Thyroid gland (tissue), 4 donors: ENCODE data around the gene COQ4. TPM values are rescaled to one million over a fixed set of nuclear protein-coding genes. Genes with fewer than 3 reads are reported as not detected.

Experiments used
- DNase-seq, 2 donors: peaks; one replicate each; pipeline ENCODE4 v3.0.0-alpha.2; 2019
- H3K27ac ChIP-seq, 3 donors: fragments of 200-600 bp; sonication (generic); 1 replicate in 2 of 3; 2 replicates in 1 of 3; pipeline ENCODE4 v1.5.1; 2016 to 2019; ENCODE audit warnings: mild to moderate bottlenecking in 1 of 3, moderate library complexity in 1 of 3
- H3K27me3 ChIP-seq: fragments of 200-600 bp; sonication (generic); one replicate; pipeline ENCODE4 v1.5.1; 2019
- H3K36me3 ChIP-seq, 2 donors: fragments of 200-600 bp; sonication (generic); one replicate each; pipeline ENCODE4 v1.5.1; 2016 to 2019
- H3K4me1 ChIP-seq, 2 donors: fragments of 200-600 bp; sonication (generic); one replicate each; pipeline ENCODE4 v1.5.1; 2017 to 2019
- H3K4me3 ChIP-seq, 3 donors: fragments of 200-600 bp; sonication (generic); replicated peaks in 1 of 3; 1 replicate in 2 of 3; 2 replicates in 1 of 3; pipeline ENCODE4 v1.5.1; 2016; ENCODE audit warnings: mild to moderate bottlenecking in 1 of 3
- H3K9me3 ChIP-seq: fragments of 200-600 bp; sonication (generic); one replicate; pipeline ENCODE4 v1.5.1; 2017
- POLR2A ChIP-seq, 2 donors: fragments of 450-650 bp; IDR thresholded peaks; one replicate each; pipeline ENCODE4 v1.6.1; 2017; ENCODE audit warnings: antibody characterized with exemption in 2 of 2, mild to moderate bottlenecking in 2 of 2, moderate library complexity in 1 of 2
- WGBS, 2 donors: methylation state at CpG; one replicate each; pipeline ENCODE4 v1.1.5; 2017; 5-methylcytosine and 5-hydroxymethylcytosine counted together
- intact Hi-C: fragments of 100-400 bp; cut with DNase I; formaldehyde crosslinking; loops from one replicate; pipeline ENCODE4 v1.15.1; 2023
- total RNA-seq, 4 donors: library from RNA; depleted of rRNA; stranded (reverse); fragments of >200 nt; gene quantifications; one replicate each; pipeline ENCODE4 v1.2.3, GENCODE V29; 2016
- TF ChIP-seq, protein P1 (sequence below), 6 experiments: fragments of 200-600 bp in 3 of 6; fragments of 450-650 bp in 3 of 6; sonication (generic) in 3 of 6; IDR thresholded peaks; one replicate each; pipeline ENCODE4 v1.5.1; 2016 to 2019; ENCODE audit warnings: antibody characterized with exemption in 6 of 6, mild to moderate bottlenecking in 2 of 6, inconsistent platforms in 1 of 6, moderate library complexity in 1 of 6

The COQ4 gene
- total RNA-seq, 4 donors from 2014 or later = 71.8 to 137 (median 108) TPM

DNA sequence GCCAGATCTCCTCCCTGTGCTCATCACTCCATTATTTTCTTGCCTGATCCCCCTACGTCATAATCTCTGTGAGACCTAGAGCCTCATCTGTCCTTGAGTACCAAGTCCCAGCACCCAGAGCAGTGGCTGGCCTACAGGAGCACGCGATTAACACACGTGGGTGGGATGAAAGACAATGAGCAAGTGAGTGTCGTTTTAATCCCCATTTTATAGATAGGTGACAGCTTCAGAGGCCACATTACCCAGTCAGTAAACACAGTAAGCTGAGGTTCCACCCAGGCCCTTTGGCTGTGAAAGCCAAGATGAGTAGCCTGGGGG lies 17.7 kb upstream of the COQ4 start:
- H3K9me3 ChIP-seq = no peaks in the 10 kb centered on the region
- intact Hi-C loops = no loop called here
- WGBS, 2 donors = 70 to 76% methylated on average over 5 of the region's 5 CpGs

DNA sequence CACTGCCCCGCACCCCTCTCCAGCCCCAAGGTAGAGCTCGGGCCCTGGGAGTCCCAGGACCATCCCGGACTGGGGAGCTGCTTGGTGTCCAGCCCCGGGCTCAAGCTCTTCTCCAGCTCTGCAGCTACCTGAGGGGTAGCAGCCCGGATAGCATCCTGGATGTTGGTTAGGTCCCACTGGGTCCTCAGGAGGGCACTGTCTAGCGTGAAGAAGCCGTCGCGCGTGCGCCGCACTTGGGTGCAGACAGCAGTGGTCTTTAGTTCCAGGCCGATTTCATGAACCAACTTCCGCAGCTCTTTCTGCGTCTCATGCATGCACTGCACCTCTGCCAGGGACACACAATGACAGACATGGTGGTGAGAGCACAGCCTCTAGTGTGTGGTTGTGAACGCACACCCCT lies 13.1 kb upstream of the COQ4 start:
- 95 to 98% methylated on average over 13 to 15 of the region's 16 CpGs for WGBS, 2 donors
- Histone ChIP-seq H3K9me3 (no peaks in the 10 kb centered on the region), H3K36me3 (peaks cover 24 to 31% of the 10 kb centered on the region in 2 donors), H3K4me1 (no peaks in the 10 kb centered on the region), H3K4me3 (no peak overlapping the region), H3K27me3 (no peaks in the 10 kb centered on the region), H3K27ac (no peak overlapping the region)
- no peak for TF ChIP-seq POLR2A (IDR thresholded peaks at IDR 0.05)
- TF ChIP-seq, protein P1, sequence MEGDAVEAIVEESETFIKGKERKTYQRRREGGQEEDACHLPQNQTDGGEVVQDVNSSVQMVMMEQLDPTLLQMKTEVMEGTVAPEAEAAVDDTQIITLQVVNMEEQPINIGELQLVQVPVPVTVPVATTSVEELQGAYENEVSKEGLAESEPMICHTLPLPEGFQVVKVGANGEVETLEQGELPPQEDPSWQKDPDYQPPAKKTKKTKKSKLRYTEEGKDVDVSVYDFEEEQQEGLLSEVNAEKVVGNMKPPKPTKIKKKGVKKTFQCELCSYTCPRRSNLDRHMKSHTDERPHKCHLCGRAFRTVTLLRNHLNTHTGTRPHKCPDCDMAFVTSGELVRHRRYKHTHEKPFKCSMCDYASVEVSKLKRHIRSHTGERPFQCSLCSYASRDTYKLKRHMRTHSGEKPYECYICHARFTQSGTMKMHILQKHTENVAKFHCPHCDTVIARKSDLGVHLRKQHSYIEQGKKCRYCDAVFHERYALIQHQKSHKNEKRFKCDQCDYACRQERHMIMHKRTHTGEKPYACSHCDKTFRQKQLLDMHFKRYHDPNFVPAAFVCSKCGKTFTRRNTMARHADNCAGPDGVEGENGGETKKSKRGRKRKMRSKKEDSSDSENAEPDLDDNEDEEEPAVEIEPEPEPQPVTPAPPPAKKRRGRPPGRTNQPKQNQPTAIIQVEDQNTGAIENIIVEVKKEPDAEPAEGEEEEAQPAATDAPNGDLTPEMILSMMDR (IDR thresholded peaks at IDR 0.05) = no peak
- intact Hi-C loops = no loop called here
- no peak for DNase-seq

More for the DNA sequence above, 17.7 kb upstream of the COQ4 start:
- no peak overlapping the region for H3K27ac ChIP-seq
- no peaks in the 10 kb centered on the region for H3K27me3 ChIP-seq
- no peak for TF ChIP-seq POLR2A (IDR thresholded peaks at IDR 0.05)
- TF ChIP-seq, protein P1 (IDR thresholded peaks at IDR 0.05) = no peak
- H3K4me1 ChIP-seq = no peaks in the 10 kb centered on the region
- no peak overlapping the region for H3K4me3 ChIP-seq
- no peak for DNase-seq
- H3K36me3 ChIP-seq = peaks cover 7 to 10% of the 10 kb centered on the region in 2 donors

DNA sequence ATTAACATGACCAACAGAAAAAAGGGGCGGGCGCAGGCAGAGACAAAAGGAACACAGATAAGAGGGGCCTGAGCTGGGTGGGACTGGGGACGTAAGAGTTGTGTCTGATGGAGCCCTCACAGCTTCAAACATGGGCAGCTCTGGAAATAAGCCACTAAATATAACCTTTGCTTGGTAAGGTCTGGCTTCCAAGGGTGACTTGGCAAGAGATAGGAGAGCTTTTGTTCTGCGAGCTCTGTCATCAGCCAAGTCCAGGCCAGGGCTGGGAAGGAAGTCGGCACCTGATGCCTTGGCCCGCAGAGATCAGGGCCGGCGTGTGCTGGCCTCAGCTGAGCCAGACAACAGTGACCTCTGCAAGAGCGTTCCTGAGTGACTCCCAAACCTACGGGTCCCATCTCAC lies 12.2 kb upstream of the COQ4 start:
- no peak for DNase-seq
- no peak for TF ChIP-seq POLR2A (IDR thresholded peaks at IDR 0.05)
- TF ChIP-seq, protein P1 (IDR thresholded peaks at IDR 0.05) = no peak
- no peak overlapping the region for H3K27ac ChIP-seq
- no peaks in the 10 kb centered on the region for H3K9me3 ChIP-seq
- no peaks in the 10 kb centered on the region for H3K4me1 ChIP-seq
- intact Hi-C loops = no loop called here
- H3K27me3 ChIP-seq = no peaks in the 10 kb centered on the region
- 80 to 84% methylated on average over 10 of the region's 10 CpGs for WGBS, 2 donors
- H3K4me3 ChIP-seq = no peak overlapping the region
- peaks cover 32 to 36% of the 10 kb centered on the region in 2 donors for H3K36me3 ChIP-seq

DNA sequence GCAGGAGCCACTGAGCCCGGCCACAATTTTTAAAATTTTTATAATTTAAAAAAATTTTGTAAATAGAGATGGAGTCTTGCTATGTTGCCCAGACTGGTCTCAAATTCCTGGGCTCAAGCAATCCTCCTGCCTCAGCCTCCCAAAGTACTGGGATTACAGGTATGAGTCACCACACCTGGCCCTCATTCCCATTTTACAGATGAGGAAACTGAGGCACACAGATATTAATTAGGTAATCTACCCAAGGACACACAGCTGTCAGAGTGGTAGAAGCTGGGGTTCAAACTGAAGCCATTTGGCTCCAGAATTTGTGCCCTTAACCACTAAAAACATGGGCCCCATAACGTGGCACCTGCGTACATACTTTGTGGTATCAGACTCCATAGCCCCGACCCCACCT lies 7.9 kb upstream of the COQ4 start:
- no peak for TF ChIP-seq POLR2A (IDR thresholded peaks at IDR 0.05)
- TF ChIP-seq, protein P1 (IDR thresholded peaks at IDR 0.05) = no peak
- intact Hi-C loops = no loop called here
- peaks cover 29 to 46% of the 10 kb centered on the region in 2 donors for H3K36me3 ChIP-seq

DNA sequence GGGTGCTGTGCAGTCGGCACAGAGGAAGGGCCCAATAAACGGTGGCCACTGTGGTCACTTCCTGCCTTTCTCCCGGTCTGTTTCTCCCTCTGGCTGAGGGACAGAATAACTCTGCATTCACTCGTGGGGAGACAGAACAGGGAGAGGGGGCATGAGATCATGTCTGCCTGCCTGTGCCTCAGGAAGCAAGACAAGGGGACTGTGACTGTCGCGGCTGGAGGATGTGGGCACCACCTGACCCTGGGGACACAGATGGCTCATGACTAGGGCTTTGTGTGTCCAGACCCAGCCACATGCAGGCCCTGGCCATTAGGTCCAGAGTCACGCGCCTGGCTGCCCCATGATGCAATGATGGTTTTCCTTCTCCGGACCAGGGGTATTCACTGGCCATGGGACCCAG lies 6.2 kb upstream of the COQ4 start:
- WGBS, 2 donors = 86 to 90% methylated on average over 9 of the region's 9 CpGs
- Histone ChIP-seq H3K4me3 (no peak overlapping the region), H3K9me3 (no peaks in the 10 kb centered on the region), H3K36me3 (peaks cover 13 to 30% of the 10 kb centered on the region in 2 donors), H3K27ac (no peak overlapping the region), H3K4me1 (peaks cover 1 to 3% of the 10 kb centered on the region in 2 donors), H3K27me3 (no peaks in the 10 kb centered on the region)
- intact Hi-C loops = no loop called here
- no peak for TF ChIP-seq POLR2A (IDR thresholded peaks at IDR 0.05)
- TF ChIP-seq, protein P1 (IDR thresholded peaks at IDR 0.05) = no peak
- DNase-seq = no peak

More for the DNA sequence above, 7.9 kb upstream of the COQ4 start:
- Histone ChIP-seq H3K4me1 (no peaks in the 10 kb centered on the region), H3K27ac (no peak overlapping the region), H3K9me3 (no peaks in the 10 kb centered on the region), H3K4me3 (no peak overlapping the region), H3K27me3 (no peaks in the 10 kb centered on the region)
- WGBS, 2 donors = 95 to 97% methylated on average over 4 of the region's 4 CpGs
- DNase-seq = no peak
